Measurements from ENCODE around the gene PFN1.

DNA sequence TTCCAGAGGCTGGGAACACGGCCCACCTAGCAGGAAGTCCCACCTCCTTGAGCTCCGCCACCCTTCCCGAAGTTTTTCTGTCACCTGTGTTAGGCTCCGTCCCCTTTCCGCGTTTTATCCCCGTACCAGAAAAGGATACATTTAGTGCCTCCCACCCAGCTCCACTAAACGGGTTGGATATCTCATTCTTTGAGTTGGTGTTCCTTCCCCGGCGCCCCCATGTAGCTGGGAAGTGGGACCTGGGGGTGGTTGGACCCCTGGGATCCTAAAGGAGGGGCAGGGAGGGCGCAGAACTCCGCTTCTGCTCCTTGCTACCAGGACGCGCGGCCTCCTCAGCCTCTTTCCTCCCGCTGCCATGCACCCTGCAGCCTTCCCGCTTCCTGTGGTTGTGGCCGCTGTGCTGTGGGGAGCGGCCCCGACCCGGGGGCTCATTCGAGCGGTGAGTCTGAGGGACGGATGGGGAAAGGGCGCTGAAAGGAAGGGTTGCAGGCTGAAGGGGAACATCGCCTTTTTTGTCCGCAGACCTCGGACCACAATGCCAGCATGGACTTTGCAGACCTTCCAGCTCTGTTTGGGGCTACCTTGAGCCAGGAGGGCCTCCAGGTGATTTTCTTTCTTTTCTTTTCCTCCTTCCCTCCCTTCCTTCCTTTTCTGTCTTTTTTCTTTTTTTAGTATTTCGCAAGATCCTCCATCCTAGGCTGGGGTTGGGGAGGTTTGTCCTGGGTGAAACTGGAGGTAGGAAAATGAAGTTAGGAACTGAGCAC, 7.6 kb downstream of the PFN1 start:
- no peak for TF ChIP-seq POLR2A (IDR thresholded peaks at IDR 0.05; ENCODE audit: control extremely low read depth in 1 of 2, low read depth in 2 of 2, low read length in 2 of 2)
- no peak for TF ChIP-seq CBX8 (IDR thresholded peaks at IDR 0.05; ENCODE audit: borderline replicate concordance, low read depth, low read length)
- TF ChIP-seq, protein P1, sequence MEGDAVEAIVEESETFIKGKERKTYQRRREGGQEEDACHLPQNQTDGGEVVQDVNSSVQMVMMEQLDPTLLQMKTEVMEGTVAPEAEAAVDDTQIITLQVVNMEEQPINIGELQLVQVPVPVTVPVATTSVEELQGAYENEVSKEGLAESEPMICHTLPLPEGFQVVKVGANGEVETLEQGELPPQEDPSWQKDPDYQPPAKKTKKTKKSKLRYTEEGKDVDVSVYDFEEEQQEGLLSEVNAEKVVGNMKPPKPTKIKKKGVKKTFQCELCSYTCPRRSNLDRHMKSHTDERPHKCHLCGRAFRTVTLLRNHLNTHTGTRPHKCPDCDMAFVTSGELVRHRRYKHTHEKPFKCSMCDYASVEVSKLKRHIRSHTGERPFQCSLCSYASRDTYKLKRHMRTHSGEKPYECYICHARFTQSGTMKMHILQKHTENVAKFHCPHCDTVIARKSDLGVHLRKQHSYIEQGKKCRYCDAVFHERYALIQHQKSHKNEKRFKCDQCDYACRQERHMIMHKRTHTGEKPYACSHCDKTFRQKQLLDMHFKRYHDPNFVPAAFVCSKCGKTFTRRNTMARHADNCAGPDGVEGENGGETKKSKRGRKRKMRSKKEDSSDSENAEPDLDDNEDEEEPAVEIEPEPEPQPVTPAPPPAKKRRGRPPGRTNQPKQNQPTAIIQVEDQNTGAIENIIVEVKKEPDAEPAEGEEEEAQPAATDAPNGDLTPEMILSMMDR (IDR thresholded peaks at IDR 0.05; ENCODE audit: control extremely low read depth in 1 of 3, insufficient read depth in 1 of 3, low read depth in 1 of 3, low read length in 3 of 3) = no peak
- TF ChIP-seq EP300 (IDR thresholded peaks at IDR 0.05; ENCODE audit: borderline replicate concordance in 1 of 2, low read depth in 2 of 2, low read length in 2 of 2) = no peak
- TF ChIP-seq JUN (IDR thresholded peaks at IDR 0.05; ENCODE audit: low read depth, low read length) = no peak
- TF ChIP-seq YY1 (IDR thresholded peaks at IDR 0.05; ENCODE audit: low read depth, low read length) = no peak
- TF ChIP-seq, protein P2, sequence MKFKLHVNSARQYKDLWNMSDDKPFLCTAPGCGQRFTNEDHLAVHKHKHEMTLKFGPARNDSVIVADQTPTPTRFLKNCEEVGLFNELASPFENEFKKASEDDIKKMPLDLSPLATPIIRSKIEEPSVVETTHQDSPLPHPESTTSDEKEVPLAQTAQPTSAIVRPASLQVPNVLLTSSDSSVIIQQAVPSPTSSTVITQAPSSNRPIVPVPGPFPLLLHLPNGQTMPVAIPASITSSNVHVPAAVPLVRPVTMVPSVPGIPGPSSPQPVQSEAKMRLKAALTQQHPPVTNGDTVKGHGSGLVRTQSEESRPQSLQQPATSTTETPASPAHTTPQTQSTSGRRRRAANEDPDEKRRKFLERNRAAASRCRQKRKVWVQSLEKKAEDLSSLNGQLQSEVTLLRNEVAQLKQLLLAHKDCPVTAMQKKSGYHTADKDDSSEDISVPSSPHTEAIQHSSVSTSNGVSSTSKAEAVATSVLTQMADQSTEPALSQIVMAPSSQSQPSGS (IDR thresholded peaks at IDR 0.05; ENCODE audit: low read length) = no peak
- TF ChIP-seq TEAD4 (IDR thresholded peaks at IDR 0.05; ENCODE audit: low read depth, low read length) = no peak
- TF ChIP-seq GTF2F1 (IDR thresholded peaks at IDR 0.05; ENCODE audit: borderline replicate concordance, low read depth, low read length) = no peak

Measured in H1 (cell line).